K562 (cell line): ENCODE data around the gene WDR18. TPM values are rescaled to one million over a fixed set of nuclear protein-coding genes. Genes with fewer than 3 reads are reported as not detected.

Source experiments
- ARID1B ChIP-seq: fragments of 450-650 bp; IDR thresholded peaks from 2 replicates; pipeline ENCODE4 v1.6.1; 2016; ENCODE audit warnings: antibody characterized with exemption, mild to moderate bottlenecking, inconsistent platforms
- CTBP1 ChIP-seq: fragments of 450-650 bp; IDR thresholded peaks from 2 replicates; pipeline ENCODE4 v1.6.1; 2016; ENCODE audit warnings: borderline replicate concordance
- JUND ChIP-seq, 2 experiments: IDR thresholded peaks; 2 replicates in 1 of 2; 3 replicates in 1 of 2; pipeline ENCODE4 v1.6.1; 2011; ENCODE audit warnings: borderline replicate concordance in 2 of 2, low read depth in 2 of 2, low read length in 2 of 2, improper control_type of control experiment in 1 of 2, missing biosample characterization in 1 of 2, missing genetic modification characterization in 1 of 2, missing genetic modification reagents in 1 of 2
- LEF1 ChIP-seq: fragments of 450-650 bp; IDR thresholded peaks from 2 replicates; pipeline ENCODE4 v1.6.1; 2016; ENCODE audit warnings: mild to moderate bottlenecking
- POLR2AphosphoS2 ChIP-seq: IDR thresholded peaks from 2 replicates; pipeline ENCODE4 v1.6.1; 2012; ENCODE audit warnings: low read length, improper control_type of control experiment
- POLR2B ChIP-seq: fragments of 450-650 bp; IDR thresholded peaks from 2 replicates; pipeline ENCODE4 v1.6.1; 2018; ENCODE audit warnings: low read depth; ENCODE audit not compliant: partially characterized antibody
- RNF219 ChIP-seq: fragments of 250-450 bp; sonication (Bioruptor Pico); IDR thresholded peaks from 2 replicates; pipeline ENCODE4 v1.5.0; 2022; ENCODE audit warnings: mild to moderate bottlenecking
- SUPT5H ChIP-seq: fragments of 450-650 bp; IDR thresholded peaks from 2 replicates; pipeline ENCODE4 v1.6.1; 2016
- THAP7 ChIP-seq: fragments of 250-450 bp; sonication (Bioruptor Pico); IDR thresholded peaks from 2 replicates; pipeline ENCODE4 v1.5.0; 2021
- ZFPM2 ChIP-seq: fragments of 250-450 bp; sonication (Bioruptor Pico); IDR thresholded peaks from 2 replicates; pipeline ENCODE4 v1.5.1; 2022; ENCODE audit warnings: mild to moderate bottlenecking
- ZNF592 ChIP-seq: fragments of 450-650 bp; IDR thresholded peaks from 2 replicates; pipeline ENCODE4 v1.6.1; 2017; ENCODE audit warnings: antibody characterized with exemption, mild to moderate bottlenecking
- ZNF766 ChIP-seq: fragments of 200-800 bp; sonication (Bioruptor generic); conservative IDR thresholded peaks from 2 replicates; pipeline ENCODE4 v1.6.1; 2016; ENCODE audit warnings: missing genetic modification characterization, missing compliant biosample characterization
- polyA plus RNA-seq, 8 experiments: library from polyadenylated mRNA; depleted of rRNA in 4 of 8; stranded (reverse) in 5 of 8; unstranded in 3 of 8; fragments of >200 nt; fragmentation: Nextera tagmentation in 2 of 8; fragmentation: Illumina TruSeq in 1 of 8; extraction: Ambion mirVana in 2 of 8; extraction: Trizol in 1 of 8; gene quantifications; 2 replicates each; pipeline versions ENCODE4 v1.2.1 to v1.2.3, GENCODE V29; 2011 to 2014; ENCODE audit warnings: inconsistent platforms in 1 of 8, missing spikeins in 1 of 8
- total RNA-seq, 7 experiments: library from RNA; depleted of rRNA in 6 of 7; stranded (reverse); fragments of >200 nt in 6 of 7; fragmentation: Illumina TruSeq in 2 of 7; extraction: Trizol in 2 of 7; gene quantifications; 2 replicates each; pipeline versions ENCODE4 v1.2.1 to v1.2.3, GENCODE V29; 2011 to 2021; ENCODE audit warnings: low replicate concordance in 1 of 7

WDR18 gene
- total and polyA plus RNA-seq, 9 of the 15 experiments (the other 6 are each of a cell fraction or from before 2014, with no cell fraction given), result 0.65 to 181 (median 30.1) TPM

- no peak for TF ChIP-seq RNF219 (CRISPR knock-in tag)
- no peak for TF ChIP-seq JUND (IDR thresholded peaks at IDR 0.05; ENCODE audit: borderline replicate concordance, low read depth, low read length)
- TF ChIP-seq JUND (tag; IDR thresholded peaks at IDR 0.05; ENCODE audit: borderline replicate concordance, low read depth, low read length), result 0 out of 3 replicates have a peak, but pooled peaks have one; percentile 25
- peak; percentile 58; the same call in 1 of the 2 replicates for TF ChIP-seq ZNF766 (CRISPR knock-in tag)
- 0 out of 2 replicates have a peak, but pooled peaks have one; percentile 14 for TF ChIP-seq ZNF592
- no peak for TF ChIP-seq ZFPM2
- no peak for TF ChIP-seq CTBP1
- TF ChIP-seq POLR2B, result peak; percentile 45
- TF ChIP-seq LEF1, result no peak
- peak; percentile 18; the same call in 1 of the 2 replicates for TF ChIP-seq THAP7
- no peak for TF ChIP-seq ARID1B
- TF ChIP-seq SUPT5H, result peak; percentile 35
- peak; percentile 60; the same call in 1 of the 2 replicates for TF ChIP-seq POLR2AphosphoS2
Measured at GRCh38 chr19:1038978-1039645, 55.0 kb downstream of the WDR18 start (continued).
